Stimulated activated CD8-positive, alpha-beta memory T cell treated with anti-CD3 and anti-CD28 coated beads, Interleukin-12 subunit alpha, Interleukin-12 subunit beta, amount 100 ng/mL, for 24 hours (primary cell): ENCODE data around the gene CSH1.
"Not testable (repeated sequence)": the region's sequence is repeated elsewhere in the genome, so short reads cannot be mapped to it uniquely, and the experiment has no call there.

Experiments used
- DNase-seq: peaks from one replicate; pipeline ENCODE4 v3.0.0-alpha.2; 2020; ENCODE audit errors: extremely low read depth

Gene CSH1

DNA sequence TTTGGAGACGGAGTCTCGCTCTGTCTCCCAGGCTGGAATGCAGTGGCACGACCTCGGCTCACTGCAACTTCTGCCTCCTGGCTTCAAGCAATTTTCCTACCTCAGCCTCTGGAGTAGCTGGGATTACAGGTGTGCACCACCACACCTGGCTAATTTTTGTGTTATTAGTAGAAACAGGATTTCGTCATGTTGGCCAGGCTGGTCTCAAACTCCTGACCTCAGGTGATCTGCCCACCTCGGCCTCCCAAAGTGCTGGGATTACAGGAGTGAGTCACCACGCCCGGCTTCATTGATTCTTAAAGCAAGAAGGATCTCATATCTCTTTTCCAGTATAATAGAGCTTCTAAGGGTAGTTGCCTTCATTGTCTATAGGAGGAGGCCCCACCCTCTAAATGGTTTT is 8.4 kb upstream of the CSH1 start:
- not testable (repeated sequence) for DNase-seq

DNA sequence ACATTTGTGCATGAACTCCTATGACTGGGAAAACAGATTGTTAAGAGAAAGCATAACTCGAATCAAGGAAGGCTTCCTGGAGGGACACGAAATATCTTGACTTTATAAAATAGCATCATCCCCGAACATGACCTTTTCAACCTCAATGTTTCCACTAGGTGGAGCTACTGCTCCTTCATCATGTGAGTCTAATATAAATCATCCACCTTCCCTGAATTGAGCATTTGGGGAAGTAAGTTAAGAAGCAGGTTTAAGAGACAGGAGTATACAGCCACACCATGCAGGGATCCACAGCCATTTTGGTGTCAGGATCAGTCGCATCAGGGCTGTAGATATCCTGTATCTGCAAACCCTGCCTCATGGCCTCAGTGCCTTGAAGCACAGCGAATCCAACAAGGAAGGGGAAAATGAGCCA is 7.4 kb upstream of the CSH1 start:
- not testable (repeated sequence) for DNase-seq

DNA sequence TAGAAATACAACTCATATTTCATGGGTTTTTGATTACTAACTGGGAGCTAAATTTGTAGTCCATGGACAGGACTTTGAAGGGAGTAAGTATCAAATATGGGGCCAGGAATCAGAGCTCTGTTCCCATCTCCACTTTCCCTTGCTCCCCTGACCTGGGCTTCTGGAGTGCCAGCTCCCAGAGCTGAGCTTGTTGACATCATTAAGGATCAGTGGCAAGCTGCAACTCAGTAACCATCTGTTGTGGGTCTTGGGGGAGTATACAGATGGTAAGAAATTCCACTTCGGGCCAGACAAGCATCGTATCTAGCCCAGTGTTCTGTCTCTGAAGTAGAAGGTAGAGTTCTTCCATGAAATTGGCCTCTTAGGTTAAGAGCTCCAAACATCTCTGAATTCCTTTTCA is 5.6 kb upstream of the CSH1 start:
- not testable (repeated sequence) for DNase-seq

DNA sequence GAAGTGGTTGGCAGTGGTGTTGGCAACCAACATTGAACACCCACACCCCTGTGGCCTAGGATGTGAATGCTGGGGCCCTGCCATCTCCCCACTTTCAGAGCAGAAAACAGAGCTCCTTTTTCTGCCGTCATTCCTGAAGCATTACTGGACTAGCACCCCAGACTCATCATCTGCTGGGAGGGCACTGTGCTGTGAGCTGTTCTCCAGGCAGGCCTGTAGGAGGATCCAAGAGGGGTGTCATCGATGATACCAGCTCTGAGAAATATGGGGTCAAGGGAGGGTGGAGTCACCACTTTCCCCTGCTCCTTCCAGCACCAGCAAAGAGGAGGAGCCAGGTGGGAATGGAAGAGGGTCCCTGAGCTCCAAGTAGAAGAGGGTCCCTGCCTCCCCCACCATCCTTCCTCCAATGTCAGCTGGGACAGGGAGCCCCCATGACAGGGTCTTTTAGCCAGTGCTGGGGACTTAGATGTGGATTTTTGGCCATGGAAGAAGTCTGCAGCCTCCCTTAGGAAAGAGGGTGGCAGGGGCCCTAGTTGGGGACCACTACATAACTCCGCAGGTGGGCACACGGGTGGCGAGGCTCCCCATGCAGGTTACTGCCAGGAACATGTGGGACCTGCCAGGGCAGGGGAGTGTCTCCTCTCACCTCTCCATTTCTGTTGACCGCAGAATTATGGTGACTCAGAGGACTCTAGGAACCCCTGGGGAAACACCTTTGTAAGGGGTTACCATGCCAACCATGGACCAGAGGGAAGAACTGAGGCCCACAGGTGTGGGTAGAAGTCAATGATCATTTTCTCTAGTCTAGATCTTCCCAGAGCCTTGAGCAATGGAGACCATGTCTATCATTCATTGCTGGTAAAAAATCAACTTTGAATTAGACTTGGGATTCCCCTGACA is 2.8 kb upstream of the CSH1 start:
- not testable (repeated sequence) for DNase-seq

DNA sequence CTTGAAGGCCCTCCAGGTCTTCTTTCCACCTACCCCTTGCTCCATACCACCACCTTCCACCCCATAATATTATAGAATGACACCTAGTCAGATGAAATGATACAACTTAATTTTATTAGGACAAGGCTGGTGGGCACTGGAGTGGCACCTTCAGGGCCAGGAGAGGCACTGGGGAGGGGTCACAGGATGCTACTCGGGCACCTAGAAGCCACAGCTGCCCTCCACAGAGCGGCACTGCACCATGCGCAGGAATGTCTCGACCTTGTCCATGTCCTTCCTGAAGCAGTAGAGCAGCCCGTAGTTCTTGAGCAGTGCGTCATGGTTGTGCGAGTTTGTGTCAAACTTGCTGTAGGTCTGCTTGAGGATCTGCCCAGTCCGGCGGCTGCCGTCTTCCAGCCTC is 1.6 kb downstream of the CSH1 start:
- not testable (repeated sequence) for DNase-seq

DNA sequence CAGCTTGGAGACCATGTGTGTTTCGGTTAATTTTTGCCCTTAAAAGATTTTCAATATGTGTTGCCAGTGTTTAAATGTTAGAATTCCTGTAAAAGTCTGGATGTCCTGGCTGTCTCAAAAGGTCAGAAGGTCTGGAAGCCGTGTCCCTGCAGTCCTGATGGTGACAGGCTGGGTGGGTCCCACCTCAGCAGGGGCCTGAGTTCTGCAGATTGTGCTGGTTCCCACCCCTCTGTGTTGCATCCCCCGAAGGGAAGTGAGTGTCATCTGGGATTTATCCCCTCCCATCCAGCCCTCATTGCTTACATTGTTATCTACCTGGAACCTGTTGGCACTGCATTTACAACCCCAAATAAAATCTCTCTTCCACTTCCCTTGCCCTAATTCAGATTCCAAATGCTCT is 2.4 kb downstream of the CSH1 start:
- not testable (repeated sequence) for DNase-seq

DNA sequence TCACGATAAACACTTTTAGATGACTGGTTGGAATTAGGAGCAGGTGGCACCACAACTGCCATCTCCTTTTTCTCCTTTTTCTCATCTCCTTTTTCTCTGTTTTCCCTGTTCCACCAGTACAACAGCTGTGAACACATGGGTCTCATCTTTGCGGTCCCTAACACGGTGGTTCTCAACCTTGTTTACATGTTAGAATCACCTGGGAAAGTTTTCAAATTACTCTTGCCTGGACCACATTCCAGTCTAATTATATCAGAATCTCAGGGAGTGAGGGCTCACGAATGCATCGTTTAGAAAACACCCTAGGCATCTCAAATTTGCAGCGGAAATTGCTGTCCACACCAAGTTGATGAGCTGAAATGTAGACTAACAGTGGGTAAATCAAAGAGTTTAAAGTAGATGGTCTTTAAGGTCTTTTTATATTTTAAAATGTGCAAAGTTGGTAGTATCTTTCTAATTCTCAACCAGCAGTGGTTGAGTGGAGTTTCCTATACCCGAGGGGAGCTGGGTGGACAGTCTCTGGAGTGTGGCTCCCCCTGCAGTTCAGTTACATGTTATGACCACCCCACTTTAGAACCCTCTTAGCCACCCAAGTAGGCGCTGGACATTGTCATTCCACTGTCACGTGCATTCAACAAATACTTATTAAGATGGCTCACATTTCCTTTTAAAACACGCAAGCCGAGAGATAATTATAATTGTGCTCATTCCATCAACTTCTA is 3.9 kb downstream of the CSH1 start:
- not testable (repeated sequence) for DNase-seq

DNA sequence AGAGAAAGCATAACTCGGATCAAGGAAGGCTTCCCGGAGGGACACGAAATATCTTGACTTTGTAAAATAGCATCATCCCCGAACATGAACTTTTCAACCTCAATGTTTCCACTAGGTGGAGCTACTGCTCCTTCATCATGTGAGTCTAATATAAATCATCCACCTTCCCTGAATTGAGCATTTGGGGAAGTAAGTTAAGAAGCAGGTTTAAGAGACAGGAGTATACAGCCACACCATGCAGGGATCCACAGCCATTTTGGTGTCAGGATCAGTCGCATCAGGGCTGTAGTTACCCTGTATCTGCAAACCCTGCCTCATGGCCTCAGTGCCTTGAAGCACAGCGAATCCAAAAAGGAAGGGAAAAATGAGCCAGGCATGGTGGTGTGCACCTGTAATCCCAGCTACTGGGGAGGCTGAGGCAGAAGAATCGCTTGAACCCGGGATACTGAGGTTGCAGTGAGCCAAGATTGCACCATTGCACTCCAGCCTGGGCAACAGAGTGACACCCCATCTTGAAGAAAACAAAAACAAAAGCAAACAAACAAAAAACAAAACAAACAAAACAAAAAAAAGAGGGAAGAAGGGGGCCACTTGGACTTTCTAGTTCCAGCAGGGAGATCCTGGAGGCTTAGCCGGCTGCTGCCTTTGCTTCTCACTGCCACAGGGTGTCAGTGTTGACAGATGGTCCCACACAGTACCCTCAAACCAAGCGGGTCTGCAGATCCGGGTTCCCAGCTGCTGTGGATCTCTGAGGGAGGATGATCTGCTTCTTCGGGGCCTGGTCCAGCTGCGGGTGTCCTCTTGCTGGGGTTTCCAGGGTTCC is 7.1 kb downstream of the CSH1 start:
- DNase-seq, result not testable (repeated sequence)

DNA sequence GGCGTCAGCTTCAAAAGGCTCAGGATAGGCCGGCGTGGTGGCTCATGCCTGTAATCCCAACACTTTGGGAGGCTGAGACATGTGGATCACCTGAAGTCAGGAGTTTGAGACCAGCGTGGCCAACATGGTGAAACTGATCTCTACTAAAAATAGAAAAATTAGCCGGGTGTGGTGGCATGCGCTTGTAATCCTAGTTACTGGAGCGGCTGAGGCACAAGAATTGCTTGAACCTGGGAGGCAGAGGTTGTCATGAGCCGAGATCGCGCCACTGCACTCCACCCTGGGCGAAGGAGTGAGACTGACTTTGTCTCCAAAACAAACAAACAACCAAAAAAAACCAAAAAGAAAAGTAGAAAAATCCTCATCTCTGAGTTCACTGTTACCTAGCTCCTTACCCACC is 11.3 kb downstream of the CSH1 start:
- DNase-seq, result not testable (repeated sequence)

DNA sequence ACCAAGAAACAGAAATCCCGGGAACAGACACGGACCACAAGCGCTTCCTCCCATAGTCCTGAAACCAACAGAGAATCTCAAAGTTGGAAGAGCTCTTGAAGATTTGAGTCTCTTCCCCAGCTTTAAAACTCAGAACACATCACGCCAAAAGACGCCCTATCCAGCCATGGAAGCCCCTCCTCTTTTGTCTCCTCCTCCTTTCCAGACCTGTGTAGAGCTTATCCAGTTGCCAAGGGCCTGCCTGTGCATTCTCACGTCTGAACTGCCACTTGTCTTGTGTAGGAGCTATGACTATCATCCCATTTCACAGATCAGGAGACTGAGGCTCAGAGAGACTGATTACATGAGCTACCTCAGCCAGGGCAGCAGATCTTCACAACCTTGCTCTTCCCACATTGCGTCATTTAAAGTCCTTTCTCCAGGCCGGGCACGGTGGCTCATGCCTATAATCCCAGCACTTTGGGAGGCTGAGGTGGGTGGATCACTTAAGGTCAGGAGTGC is 13.7 kb downstream of the CSH1 start:
- DNase-seq, result not testable (repeated sequence)

DNA sequence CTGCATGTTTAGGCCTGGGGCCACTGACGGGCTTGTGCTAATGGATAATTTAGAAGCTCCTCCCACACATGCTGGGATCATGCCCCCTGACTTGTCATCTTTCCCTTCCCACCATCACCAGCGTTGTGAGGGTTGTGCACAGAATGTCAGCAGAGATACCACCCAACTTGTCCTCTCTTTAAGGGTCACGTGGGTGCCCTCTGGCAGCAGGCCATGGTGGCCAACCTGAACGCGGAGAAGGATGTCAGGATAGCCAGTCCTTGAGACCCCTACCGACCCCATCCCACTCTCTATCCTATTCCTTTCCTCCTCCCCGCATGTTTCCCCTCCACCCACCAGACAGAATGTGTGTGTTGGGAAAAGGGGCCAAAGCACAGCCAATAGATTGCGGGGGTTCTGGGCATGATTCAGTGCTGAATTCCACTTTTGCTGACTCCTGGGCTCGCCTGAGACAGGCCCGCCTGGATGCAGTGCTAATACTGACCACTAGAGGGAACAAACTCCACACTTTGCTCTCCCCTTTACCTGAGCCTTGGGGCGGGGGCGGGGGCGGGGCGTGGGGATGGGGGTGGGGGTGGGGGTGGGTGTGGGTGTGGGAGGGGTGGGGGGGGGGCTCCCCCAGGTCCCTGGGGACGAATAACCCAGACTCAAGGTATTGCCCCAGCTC is 14.3 kb downstream of the CSH1 start, which contains the start of gene GH2:
TSS of gene GH2 (minus strand) at position 10 of the 667 bp plus-strand sequence. CDS start 143 bp downstream, outside the sequence.
- no peak for DNase-seq

DNA sequence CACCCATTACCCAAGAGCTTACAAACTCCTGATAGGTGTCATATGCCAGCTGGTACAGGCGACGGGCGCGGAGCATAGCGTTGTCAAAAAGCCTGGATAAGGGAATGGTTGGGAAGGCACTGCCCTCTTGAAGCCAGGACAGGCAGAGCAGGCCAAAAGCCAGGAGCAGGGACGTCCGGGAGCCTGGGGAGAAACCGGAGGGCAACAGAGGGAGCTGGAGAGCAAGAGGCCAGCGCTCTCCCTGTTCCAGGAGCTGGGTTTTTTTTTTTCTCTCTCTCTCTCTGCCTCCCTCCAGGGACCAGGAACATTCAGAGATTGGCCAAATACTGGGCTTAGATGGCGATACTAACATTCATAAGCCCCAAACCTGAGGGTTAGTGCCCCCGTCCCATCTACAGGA is 15.0 kb downstream of the CSH1 start:
- DNase-seq, result not testable (repeated sequence)

DNA sequence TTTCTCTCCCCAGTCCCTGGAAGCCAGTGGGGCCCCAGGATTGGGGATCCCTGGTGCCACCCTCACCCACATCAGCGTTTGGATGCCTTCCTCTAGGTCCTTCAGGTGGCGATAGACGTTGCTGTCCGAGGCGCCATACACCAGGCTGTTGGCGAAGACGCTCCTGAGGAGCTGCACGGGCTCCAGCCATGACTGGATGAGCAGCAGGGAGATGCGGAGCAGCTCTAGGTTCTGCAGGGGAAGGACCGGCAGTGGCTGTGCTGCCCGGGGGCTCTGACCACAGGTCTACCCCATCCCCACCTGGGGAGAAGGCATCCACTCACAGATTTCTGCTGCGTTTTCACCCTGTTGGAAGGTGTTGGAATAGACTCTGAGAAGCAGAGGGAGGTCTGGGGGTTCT is 15.7 kb downstream of the CSH1 start:
- DNase-seq, result no peak

DNA sequence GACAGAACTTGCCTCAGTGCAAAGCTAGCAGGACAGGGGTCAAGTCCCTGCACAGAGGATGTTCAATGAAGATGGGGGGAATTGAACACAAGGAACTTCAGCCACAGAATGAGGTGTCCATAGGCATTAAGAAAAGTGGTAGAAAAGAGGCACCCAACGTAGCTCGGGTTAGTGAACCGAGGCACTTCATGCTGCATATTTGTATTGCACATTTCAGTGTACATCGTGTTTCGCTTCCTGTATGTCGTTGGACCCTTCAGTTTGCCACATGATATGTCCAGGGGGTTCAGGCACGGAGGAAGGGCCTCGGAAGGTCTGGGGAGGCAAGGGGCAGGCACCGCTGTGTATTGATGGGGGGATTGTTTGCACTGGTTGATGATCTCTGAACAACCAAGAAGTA is 18.0 kb downstream of the CSH1 start:
- not testable (repeated sequence) for DNase-seq

DNA sequence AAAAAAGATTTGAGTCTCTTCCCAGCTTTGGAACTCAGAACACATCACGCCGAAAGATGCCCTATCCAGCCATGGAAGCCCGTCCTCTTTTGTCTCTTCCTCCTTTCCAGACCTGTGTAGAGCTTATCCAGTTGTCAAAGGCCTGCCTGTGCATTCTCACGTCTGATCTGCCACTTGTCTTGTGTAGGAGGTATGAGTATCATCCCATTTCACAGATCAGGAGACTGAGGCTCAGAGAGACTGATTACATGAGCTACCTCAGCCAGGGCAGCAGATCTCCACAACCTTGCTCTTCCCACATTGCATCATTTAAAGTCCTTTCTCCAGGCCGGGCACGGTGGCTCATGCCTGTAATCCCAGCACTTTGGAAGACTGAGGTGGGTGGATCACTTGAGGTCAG is 21.7 kb downstream of the CSH1 start:
- DNase-seq, result not testable (repeated sequence)

DNA sequence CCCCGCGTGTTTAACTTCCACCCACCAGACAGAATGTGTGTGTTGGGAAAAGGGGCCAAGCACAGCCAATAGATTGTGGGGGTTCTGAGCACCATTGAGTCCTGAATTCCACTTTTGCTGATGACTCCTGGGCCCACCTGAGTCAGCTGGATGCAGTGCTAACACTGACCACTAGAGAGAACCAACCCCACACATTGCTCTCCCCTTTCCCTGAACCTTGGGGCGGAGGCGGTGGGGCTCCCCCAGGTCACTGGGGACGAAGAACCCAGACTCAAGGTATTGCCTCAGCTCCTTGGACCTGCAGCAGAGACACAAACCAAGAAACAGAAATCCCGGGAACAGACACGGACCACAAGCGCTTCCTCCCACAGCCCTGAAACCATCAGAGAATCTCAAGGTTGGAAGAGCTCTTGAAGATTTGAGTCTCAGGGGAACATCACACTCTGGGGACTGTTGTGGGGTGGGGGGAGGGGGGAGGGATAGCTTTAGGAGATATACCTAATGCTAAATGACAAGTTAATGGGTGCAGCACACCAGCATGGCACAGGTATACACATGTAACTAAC is 22.2 kb downstream of the CSH1 start:
- DNase-seq, result not testable (repeated sequence)

DNA sequence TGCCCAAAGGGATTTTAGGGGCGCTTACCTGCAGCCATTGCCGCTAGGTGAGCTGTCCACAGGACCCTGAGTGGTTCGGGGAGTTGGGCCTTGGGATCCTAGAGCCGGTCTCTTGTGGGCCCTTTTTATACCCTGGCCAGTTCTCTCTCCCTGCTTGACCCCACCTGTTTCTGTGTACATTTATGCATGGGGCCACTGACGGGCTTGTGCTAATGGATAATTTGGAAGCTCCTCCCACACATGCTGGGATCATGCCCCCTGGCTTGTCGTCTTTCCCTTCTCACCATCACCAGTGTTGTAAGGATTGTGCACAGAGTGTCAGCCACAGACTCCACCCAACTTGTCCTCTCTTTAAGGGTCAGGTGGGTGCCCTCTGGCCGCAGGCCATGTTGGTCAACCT is 22.8 kb downstream of the CSH1 start, which contains the start of gene CSH2:
TSS of gene CSH2 (minus strand) at position 101 of the 400 bp plus-strand sequence. CDS start at position 38, 63 bp downstream.
- DNase-seq, result not testable (repeated sequence)

DNA sequence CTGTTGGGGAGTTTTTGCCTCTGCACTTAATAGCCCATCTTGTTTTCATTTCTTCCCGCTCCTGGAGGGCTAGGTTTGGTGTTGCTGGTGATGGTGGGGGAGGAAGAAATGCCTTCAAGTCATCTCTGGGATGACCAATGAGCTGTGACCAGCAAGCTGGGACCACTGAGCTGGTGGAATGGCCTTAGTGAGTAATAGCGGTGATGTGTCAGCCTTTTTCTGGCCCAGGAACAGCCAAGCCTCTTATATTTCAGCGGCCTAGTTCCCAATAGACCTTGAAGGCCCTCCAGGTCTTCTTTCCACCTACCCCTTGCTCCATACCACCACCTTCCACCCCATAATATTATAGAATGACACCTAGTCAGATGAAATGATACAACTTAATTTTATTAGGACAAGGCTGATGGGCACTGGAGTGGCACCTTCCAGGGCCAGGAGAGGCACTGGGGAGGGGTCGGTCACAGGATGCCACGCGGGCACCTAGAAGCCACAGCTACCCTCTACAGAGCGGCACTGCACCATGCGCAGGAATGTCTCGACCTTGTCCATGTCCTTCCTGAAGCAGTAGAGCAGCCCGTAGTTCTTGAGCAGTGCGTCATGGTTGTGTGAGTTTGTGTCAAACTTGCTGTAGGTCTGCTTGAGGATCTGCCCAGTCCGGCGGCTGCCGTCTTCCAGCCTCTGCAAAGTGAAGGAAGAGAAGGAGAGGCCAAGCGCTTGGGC is 24.6 kb downstream of the CSH1 start:
- DNase-seq, result not testable (repeated sequence)

DNA sequence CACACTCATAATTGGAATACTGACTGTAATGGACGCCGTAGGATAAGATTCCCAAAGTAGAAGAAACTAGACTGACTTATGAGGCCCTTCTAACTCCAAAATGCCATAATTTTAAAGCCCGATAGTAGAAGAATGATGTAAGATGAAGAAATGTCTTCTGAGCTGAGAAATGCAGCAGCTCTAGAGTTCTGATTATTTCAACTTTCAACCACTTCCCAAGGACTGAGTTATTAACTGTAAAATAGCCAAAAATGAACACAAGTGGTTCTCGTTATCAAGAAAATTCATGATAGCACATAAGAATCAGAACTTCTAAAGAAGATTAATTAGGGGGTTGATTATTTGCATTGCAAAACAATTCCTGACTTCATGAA is 26.1 kb downstream of the CSH1 start:
- DNase-seq, result not testable (repeated sequence)
